Spleen (tissue), 11 donors: ENCODE measurements around the gene TRIM65. TPM values are rescaled to one million over a fixed set of nuclear protein-coding genes. Genes with fewer than 3 reads are reported as not detected.

Experiments used
- DNase-seq: peaks from one replicate; pipeline ENCODE4 v3.0.0-alpha.2; 2020
- H3K27ac ChIP-seq, 8 donors: fragments of 200-600 bp; sonication (generic) in 7 of 8; 1 replicate in 4 of 8; 2 replicates in 4 of 8; pipeline versions ENCODE4 v1.5.0 to v1.8.0; 2016 to 2021; ENCODE audit warnings: inconsistent platforms in 4 of 8, mild to moderate bottlenecking in 4 of 8, moderate library complexity in 1 of 8
- H3K27me3 ChIP-seq, 7 donors: fragments of 200-600 bp; sonication (generic) in 6 of 7; replicated peaks in 1 of 7; 1 replicate in 4 of 7; 2 replicates in 3 of 7; pipeline versions ENCODE4 v1.5.0 to v1.8.0; 2016 to 2021; ENCODE audit warnings: inconsistent platforms in 3 of 7, mild to moderate bottlenecking in 1 of 7
- H3K36me3 ChIP-seq, 6 donors: fragments of 200-600 bp; sonication (generic) in 5 of 6; 1 replicate in 4 of 6; 2 replicates in 2 of 6; pipeline versions ENCODE4 v1.5.0 to v1.8.0; 2016 to 2021; ENCODE audit warnings: inconsistent platforms in 2 of 6
- H3K4me1 ChIP-seq, 6 donors: fragments of 200-600 bp; sonication (generic) in 5 of 6; 1 replicate in 3 of 6; 2 replicates in 3 of 6; pipeline versions ENCODE4 v1.5.0 to v1.8.0; 2016 to 2021; ENCODE audit warnings: inconsistent platforms in 3 of 6
- H3K4me3 ChIP-seq, 8 donors: fragments of 200-600 bp; sonication (generic) in 7 of 8; 1 replicate in 4 of 8; 2 replicates in 4 of 8; pipeline versions ENCODE4 v1.5.0 to v1.8.0; 2016 to 2021; ENCODE audit warnings: inconsistent platforms in 4 of 8, mild to moderate bottlenecking in 4 of 8, moderate library complexity in 2 of 8
- H3K9me3 ChIP-seq, 8 donors: fragments of 200-600 bp; sonication (generic) in 7 of 8; 1 replicate in 4 of 8; 2 replicates in 4 of 8; pipeline versions ENCODE4 v1.5.0 to v1.8.0; 2016 to 2021; ENCODE audit warnings: inconsistent platforms in 4 of 8
- POLR2A ChIP-seq, 3 donors: fragments of 450-650 bp; IDR thresholded peaks; one replicate each; pipeline ENCODE4 v1.5.1; 2017; ENCODE audit warnings: antibody characterized with exemption in 3 of 3, mild to moderate bottlenecking in 1 of 3
- POLR2AphosphoS5 ChIP-seq, 3 donors: sonication (generic); formaldehyde crosslinking; IDR thresholded peaks; one replicate each; pipeline ENCODE4 v1.5.1; 2017; ENCODE audit warnings: antibody characterized with exemption in 3 of 3
- WGBS, 5 donors: extraction: QIAGEN DNeasy Blood & Tissue Kit in 3 of 5; methylation state at CpG; one replicate each; pipeline versions ENCODE4 v1.1.5 to v1.1.7; 2013 to 2018; 5-methylcytosine and 5-hydroxymethylcytosine counted together
- intact Hi-C: fragments of 100-400 bp; cut with DNase I; formaldehyde crosslinking; loops from one replicate; pipeline ENCODE4 v1.15.0; 2023; ENCODE audit warnings: low total_unique reads
- polyA plus RNA-seq, 3 donors: library from polyadenylated mRNA; stranded (reverse); fragments of 200-250 nt; gene quantifications; one replicate each; pipeline ENCODE4 v1.2.1, GENCODE V29; 2013
- total RNA-seq, 7 donors: library from RNA; depleted of rRNA in 3 of 7; stranded (reverse); fragments of >200 nt in 3 of 7; fragmentation: NEBNext Ultra II Directional in 4 of 7; extraction: Animal tissue kit (Norgen Biotek cat#: 25700) in 4 of 7; gene quantifications; one replicate each; pipeline versions ENCODE4 v1.1.0 to v1.2.1, GENCODE V29; 2016 to 2021
- TF ChIP-seq, protein P1 (sequence below), 11 experiments: fragments of 200-600 bp in 7 of 11; fragments of 450-650 bp in 4 of 11; sonication (generic) in 4 of 11; IDR thresholded peaks in 8 of 11; conservative IDR thresholded peaks in 3 of 11; 1 replicate in 7 of 11; 2 replicates in 4 of 11; pipeline versions ENCODE4 v1.4.0 to v1.8.0; 2016 to 2021; ENCODE audit warnings: antibody characterized with exemption in 11 of 11, inconsistent platforms in 4 of 11, mild to moderate bottlenecking in 1 of 11
- donor health status: healthy with polysubstance abuse.
- donor health status: DM: no; HTN: no; CAD: no; lungs with moderate emphysema.
- donor health status: DM: no; HTN: no; CAD: no.
- donor health status: Bipolar disorder and iron deficiency.
- donor health status: healthy.
- donor health status: DM: no; HTN: no; CAD: no.
- donor health status: DM: yes; HTN: yes; CAD: no.

Gene TRIM65
- total and polyA plus RNA-seq, 10 donors, result 9.0 to 28.2 (median 22.8) TPM

DNA sequence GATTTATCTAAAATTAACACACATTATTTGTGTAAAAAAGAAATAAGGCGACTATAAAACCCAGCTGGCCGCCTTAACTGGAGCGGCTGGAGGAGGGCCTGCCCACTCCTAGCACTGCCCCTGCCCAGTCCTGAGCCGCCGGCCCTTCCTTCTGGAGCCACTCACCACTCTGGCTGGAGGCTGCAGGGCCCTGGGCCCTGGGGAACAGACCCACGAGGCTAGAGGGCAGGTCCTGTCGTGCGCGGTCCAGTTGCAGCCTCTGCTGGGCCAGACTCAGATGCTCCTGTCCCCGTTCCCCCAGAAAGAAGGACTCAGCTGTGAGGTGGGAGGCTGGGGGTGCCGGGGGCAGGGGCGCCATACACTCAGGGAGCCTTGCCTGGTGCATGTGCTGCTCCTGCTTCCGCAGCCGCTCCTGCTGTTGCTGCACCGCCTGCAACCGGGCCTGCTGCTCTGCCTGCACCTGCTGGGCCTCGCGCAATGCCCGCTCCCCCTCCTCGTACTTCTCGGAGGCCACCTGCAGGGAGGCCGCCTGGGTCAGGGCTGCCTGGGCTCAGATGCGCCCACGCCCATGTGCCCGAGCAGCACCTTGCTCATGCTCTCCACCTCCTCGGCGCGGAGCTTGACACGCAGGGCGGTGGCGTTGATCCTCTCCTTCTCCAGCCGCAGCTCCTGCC lies 16.9 kb upstream of the TRIM65 start:
- Histone ChIP-seq H3K36me3 (peaks cover 0 to 49% (median 5%) of the 10 kb centered on the region in 6 donors), H3K9me3 (no peaks in the 10 kb centered on the region), H3K4me3 (no peak overlapping the region), H3K4me1 (peaks cover 0 to 14% (median 0%) of the 10 kb centered on the region in 6 donors), H3K27ac (no peak overlapping the region), H3K27me3 (no peaks in the 10 kb centered on the region)
- WGBS, 5 donors, result 92 to 97% (median 95%) methylated on average over 25 to 32 of the region's 32 CpGs
- no peak for DNase-seq
- intact Hi-C loops, result no loop called here
- TF ChIP-seq POLR2AphosphoS5 (IDR thresholded peaks at IDR 0.05) (peak in 1 of 3 donors; percentile 8), POLR2A (IDR thresholded peaks at IDR 0.05) (no peak)
- TF ChIP-seq, protein P1, sequence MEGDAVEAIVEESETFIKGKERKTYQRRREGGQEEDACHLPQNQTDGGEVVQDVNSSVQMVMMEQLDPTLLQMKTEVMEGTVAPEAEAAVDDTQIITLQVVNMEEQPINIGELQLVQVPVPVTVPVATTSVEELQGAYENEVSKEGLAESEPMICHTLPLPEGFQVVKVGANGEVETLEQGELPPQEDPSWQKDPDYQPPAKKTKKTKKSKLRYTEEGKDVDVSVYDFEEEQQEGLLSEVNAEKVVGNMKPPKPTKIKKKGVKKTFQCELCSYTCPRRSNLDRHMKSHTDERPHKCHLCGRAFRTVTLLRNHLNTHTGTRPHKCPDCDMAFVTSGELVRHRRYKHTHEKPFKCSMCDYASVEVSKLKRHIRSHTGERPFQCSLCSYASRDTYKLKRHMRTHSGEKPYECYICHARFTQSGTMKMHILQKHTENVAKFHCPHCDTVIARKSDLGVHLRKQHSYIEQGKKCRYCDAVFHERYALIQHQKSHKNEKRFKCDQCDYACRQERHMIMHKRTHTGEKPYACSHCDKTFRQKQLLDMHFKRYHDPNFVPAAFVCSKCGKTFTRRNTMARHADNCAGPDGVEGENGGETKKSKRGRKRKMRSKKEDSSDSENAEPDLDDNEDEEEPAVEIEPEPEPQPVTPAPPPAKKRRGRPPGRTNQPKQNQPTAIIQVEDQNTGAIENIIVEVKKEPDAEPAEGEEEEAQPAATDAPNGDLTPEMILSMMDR (IDR thresholded peaks at IDR 0.05 in 8 of 11, conservative IDR thresholded peaks at IDR 0.05 in 3 of 11), result no peak

DNA sequence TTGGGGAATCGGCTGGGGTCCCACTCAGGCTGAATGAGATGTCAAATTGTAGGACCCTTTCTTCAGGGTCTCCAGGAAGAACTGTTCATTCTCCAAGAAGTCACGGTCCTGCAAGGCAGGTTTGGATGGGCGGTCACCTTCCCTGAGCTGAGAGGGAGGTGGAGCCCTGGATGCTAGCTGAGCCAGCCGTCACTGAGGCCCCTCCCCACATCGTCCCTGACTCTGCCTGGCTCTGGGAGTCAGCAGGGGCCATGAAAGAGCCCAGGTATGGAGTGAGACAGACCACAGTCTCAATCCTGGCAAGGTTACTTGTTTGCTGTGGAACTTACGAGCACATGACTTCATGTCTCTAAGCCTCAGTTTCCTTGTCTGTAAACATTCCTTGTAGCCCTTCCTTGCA lies 13.9 kb upstream of the TRIM65 start:
- Histone ChIP-seq H3K27me3 (no peaks in the 10 kb centered on the region), H3K4me3 (no peak overlapping the region), H3K27ac (no peak overlapping the region), H3K4me1 (peaks cover 0 to 10% (median 2%) of the 10 kb centered on the region in 6 donors), H3K9me3 (no peaks in the 10 kb centered on the region), H3K36me3 (peaks cover 0 to 36% (median 5%) of the 10 kb centered on the region in 6 donors)
- WGBS, 5 donors, result 78 to 89% (median 87%) methylated on average over 3 to 6 of the region's 6 CpGs
- intact Hi-C loops, result no loop called here
- TF ChIP-seq POLR2AphosphoS5 (IDR thresholded peaks at IDR 0.05), result no peak
- TF ChIP-seq, protein P1 (IDR thresholded peaks at IDR 0.05 in 8 of 11, conservative IDR thresholded peaks at IDR 0.05 in 3 of 11), result no peak
- no peak for TF ChIP-seq POLR2A (IDR thresholded peaks at IDR 0.05)
- no peak for DNase-seq

DNA sequence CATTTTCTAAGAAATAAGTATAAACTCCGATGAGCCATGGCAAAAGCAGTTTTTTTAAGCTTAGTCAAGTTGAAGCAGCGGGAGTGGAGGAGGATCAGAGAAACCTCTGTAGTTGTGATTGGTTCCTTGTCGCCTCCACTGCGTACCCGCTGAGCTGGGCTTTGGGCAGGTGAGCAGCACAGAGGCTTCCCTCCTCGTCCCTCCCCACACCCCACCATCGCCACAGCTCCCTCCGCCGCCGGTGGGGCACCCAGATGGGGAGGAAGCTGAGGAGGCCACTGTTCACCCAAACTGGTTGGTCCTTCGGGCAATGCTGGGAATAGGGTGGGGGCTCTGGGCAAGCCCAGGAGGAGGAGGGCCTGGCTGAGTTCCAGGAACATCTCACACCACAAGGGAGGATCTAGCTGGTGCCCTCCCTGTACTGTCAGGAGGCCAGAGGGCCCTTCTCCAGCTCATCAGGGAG lies 13.1 kb upstream of the TRIM65 start:
- Histone ChIP-seq H3K27ac (peak overlapping the region in 3 of 8 donors; percentile 21 to 40 (median 21)), H3K4me1 (peaks cover 0 to 18% (median 11%) of the 10 kb centered on the region in 6 donors), H3K27me3 (no peaks in the 10 kb centered on the region), H3K36me3 (peaks cover 0 to 32% (median 5%) of the 10 kb centered on the region in 6 donors), H3K9me3 (no peaks in the 10 kb centered on the region), H3K4me3 (no peak overlapping the region)
- intact Hi-C loops, result no loop called here
- no peak for DNase-seq
- TF ChIP-seq POLR2AphosphoS5 (IDR thresholded peaks at IDR 0.05), result peak in 1 of 3 donors; percentile 48
- TF ChIP-seq, protein P1 (IDR thresholded peaks at IDR 0.05 in 8 of 11, conservative IDR thresholded peaks at IDR 0.05 in 3 of 11), result no peak
- WGBS, 5 donors, result 41 to 78% (median 64%) methylated on average over 10 to 11 of the region's 11 CpGs

DNA sequence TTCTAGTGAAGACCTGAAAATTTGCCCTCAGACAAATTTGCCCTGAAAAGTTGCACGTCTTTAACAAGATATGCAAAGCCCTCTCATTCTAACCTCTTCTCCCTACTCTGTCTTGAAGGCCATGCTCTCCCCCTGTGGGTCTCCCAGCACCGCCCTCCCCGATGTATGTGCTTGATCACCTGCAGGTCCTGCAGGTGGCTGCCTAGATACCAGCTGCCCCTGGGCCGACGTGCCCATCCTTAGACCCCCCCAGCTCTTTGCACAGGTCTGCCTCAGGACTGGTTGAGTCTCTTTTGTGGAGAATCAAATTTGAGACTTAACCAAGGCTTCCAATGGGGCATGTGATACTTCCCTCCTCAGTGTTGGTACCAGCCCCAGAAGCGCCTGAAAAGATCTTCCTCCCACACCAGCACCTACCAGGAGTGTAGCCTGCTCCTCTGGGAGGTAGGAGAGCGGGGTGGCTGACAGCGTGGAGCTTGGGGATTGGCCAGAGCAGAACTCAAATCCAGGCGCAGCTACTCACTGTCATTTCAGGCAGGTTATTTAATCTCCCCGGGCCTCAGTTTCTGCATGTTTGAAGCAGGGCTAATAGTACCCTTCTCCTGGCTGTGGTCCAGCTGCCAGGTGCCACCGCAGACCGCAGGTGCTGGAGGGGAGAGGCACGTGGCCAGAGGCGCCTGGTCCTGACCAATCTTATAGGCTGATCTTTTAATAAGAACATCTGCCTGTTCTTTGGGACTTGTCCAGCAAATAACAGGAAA lies 12.5 kb upstream of the TRIM65 start:
- no peak for DNase-seq
- Histone ChIP-seq H3K4me1 (peaks cover 0 to 20% (median 14%) of the 10 kb centered on the region in 6 donors), H3K4me3 (no peak overlapping the region), H3K27me3 (no peaks in the 10 kb centered on the region), H3K27ac (peak overlapping the region in 3 of 8 donors; percentile 8 to 21 (median 21)), H3K9me3 (no peaks in the 10 kb centered on the region), H3K36me3 (peaks cover 0 to 25% (median 2%) of the 10 kb centered on the region in 6 donors)
- TF ChIP-seq POLR2AphosphoS5 (IDR thresholded peaks at IDR 0.05) (no peak), POLR2A (IDR thresholded peaks at IDR 0.05) (no peak)
- TF ChIP-seq, protein P1 (IDR thresholded peaks at IDR 0.05 in 8 of 11, conservative IDR thresholded peaks at IDR 0.05 in 3 of 11), result no peak
- intact Hi-C loops, result no loop called here
- 80 to 90% (median 87%) methylated on average over 11 to 14 of the region's 14 CpGs for WGBS, 5 donors
